Peyer's patch (tissue), 4 donors: ENCODE results near the gene RSU1. TPM values are rescaled to one million over a fixed set of nuclear protein-coding genes. Genes with fewer than 3 reads are reported as not detected.

Experiments used
- DNase-seq, 3 donors: peaks; one replicate each; pipeline ENCODE4 v3.0.0-alpha.2; 2017 to 2019
- H3K27ac ChIP-seq, 4 donors: fragments of 200-600 bp; sonication (generic); one replicate each; pipeline ENCODE4 v1.5.1; 2016 to 2019
- H3K27me3 ChIP-seq, 2 donors: fragments of 200-600 bp; sonication (generic); one replicate each; pipeline ENCODE4 v1.5.1; 2019
- H3K36me3 ChIP-seq, 3 donors: fragments of 200-600 bp; sonication (generic); one replicate each; pipeline ENCODE4 v1.5.1; 2016 to 2019
- H3K4me1 ChIP-seq, 4 donors: fragments of 200-600 bp; sonication (generic); one replicate each; pipeline ENCODE4 v1.5.1; 2016 to 2019
- H3K4me3 ChIP-seq, 4 donors: fragments of 200-600 bp; sonication (generic); 1 replicate in 3 of 4; 2 replicates in 1 of 4; pipeline ENCODE4 v1.5.1; 2016 to 2019; ENCODE audit warnings: mild to moderate bottlenecking in 1 of 4
- H3K9me3 ChIP-seq, 4 donors: fragments of 200-600 bp; sonication (generic); one replicate each; pipeline ENCODE4 v1.5.1; 2016 to 2019; ENCODE audit warnings: mild to moderate bottlenecking in 1 of 4
- CTCF ChIP-seq, 6 experiments: fragments of 450-650 bp in 4 of 6; fragments of 200-600 bp in 2 of 6; sonication (generic) in 1 of 6; IDR thresholded peaks; one replicate each; pipeline ENCODE4 v1.5.1; 2017 to 2019; ENCODE audit warnings: antibody characterized with exemption in 6 of 6, mild to moderate bottlenecking in 3 of 6, moderate library complexity in 1 of 6
- POLR2A ChIP-seq, 2 donors: fragments of 450-650 bp; IDR thresholded peaks; one replicate each; pipeline ENCODE4 v1.5.1; 2017; ENCODE audit warnings: antibody characterized with exemption in 2 of 2, mild to moderate bottlenecking in 2 of 2, moderate library complexity in 2 of 2
- total RNA-seq, 4 donors: library from RNA; depleted of rRNA; stranded (reverse); fragments of >200 nt; gene quantifications; one replicate each; pipeline ENCODE4 v1.1.0, GENCODE V29; 2016

The RSU1 gene
- total RNA-seq, 4 donors from 2014 or later, result 14.5 to 31.4 (median 23.5) TPM

DNA sequence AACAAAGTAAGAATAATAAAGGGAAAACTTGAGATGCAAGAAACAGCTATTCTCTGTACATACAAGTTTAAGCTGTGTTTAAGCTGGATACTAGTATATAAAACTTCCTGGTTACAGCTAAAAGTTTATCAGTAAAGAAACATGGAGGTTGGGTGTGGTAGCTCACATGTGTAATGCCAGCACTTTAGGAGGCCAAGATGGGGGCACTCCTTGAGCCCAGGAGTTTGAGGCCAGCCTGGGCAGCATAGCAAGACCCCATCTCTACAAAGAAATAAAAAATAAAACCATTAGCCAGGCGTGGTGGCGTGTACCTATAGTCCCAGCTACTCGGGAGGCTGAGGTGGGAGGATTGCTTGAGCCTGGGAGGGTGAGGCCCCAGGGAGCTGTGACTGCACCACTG is 3.2 kb downstream of the RSU1 start:
- Histone ChIP-seq H3K36me3 (no peaks in the 10 kb centered on the region), H3K4me3 (no peak overlapping the region), H3K27ac (no peak overlapping the region), H3K27me3 (no peaks in the 10 kb centered on the region), H3K9me3 (no peaks in the 10 kb centered on the region), H3K4me1 (peaks cover 0 to 14% (median 3%) of the 10 kb centered on the region in 4 donors)
- TF ChIP-seq CTCF (IDR thresholded peaks at IDR 0.05), result no peak
- TF ChIP-seq POLR2A (IDR thresholded peaks at IDR 0.05), result no peak
- DNase-seq, result no peak

DNA sequence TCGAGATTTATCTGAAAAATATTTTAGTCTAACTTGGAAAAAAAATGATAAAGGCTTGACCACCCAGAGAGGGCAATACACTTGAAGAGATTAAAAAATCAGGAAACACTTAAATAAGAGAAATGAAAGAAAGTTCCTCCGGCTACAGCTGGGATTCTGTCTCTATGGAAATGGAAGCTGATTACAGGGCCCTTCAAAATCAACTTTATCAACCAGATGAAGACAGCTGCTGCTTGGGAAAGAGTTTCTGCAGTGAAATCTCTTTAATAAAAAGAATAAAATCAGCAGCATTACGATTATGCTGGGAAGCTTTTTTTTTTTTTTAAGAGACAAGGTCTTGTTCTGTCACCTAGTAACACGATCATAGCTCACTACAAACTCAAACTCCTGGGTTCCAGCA is 4.5 kb downstream of the RSU1 start:
- Histone ChIP-seq H3K27me3 (no peaks in the 10 kb centered on the region), H3K9me3 (no peaks in the 10 kb centered on the region), H3K36me3 (no peaks in the 10 kb centered on the region), H3K4me1 (peaks cover 0 to 9% (median 3%) of the 10 kb centered on the region in 4 donors), H3K4me3 (no peak overlapping the region), H3K27ac (no peak overlapping the region)
- DNase-seq, result no peak
- TF ChIP-seq CTCF (IDR thresholded peaks at IDR 0.05), result no peak
- no peak for TF ChIP-seq POLR2A (IDR thresholded peaks at IDR 0.05)

GRCh38 chr10:16811765-16812164 is 5.5 kb downstream of the RSU1 start:
- no peaks in the 10 kb centered on the region for H3K27me3 ChIP-seq
- no peaks in the 10 kb centered on the region for H3K9me3 ChIP-seq
- H3K27ac ChIP-seq, result no peak overlapping the region
- TF ChIP-seq POLR2A (IDR thresholded peaks at IDR 0.05) (no peak), CTCF (IDR thresholded peaks at IDR 0.05) (no peak)
- no peak overlapping the region for H3K4me3 ChIP-seq
- H3K36me3 ChIP-seq, result no peaks in the 10 kb centered on the region
- DNase-seq, result no peak
- peaks cover 0 to 9% (median 3%) of the 10 kb centered on the region in 4 donors for H3K4me1 ChIP-seq

GRCh38 chr10:16811292-16811691 is 5.9 kb downstream of the RSU1 start:
- H3K36me3 ChIP-seq, result no peaks in the 10 kb centered on the region
- TF ChIP-seq CTCF (IDR thresholded peaks at IDR 0.05), result no peak
- no peak for TF ChIP-seq POLR2A (IDR thresholded peaks at IDR 0.05)
- H3K4me1 ChIP-seq, result peaks cover 0 to 5% (median 1%) of the 10 kb centered on the region in 4 donors

DNA sequence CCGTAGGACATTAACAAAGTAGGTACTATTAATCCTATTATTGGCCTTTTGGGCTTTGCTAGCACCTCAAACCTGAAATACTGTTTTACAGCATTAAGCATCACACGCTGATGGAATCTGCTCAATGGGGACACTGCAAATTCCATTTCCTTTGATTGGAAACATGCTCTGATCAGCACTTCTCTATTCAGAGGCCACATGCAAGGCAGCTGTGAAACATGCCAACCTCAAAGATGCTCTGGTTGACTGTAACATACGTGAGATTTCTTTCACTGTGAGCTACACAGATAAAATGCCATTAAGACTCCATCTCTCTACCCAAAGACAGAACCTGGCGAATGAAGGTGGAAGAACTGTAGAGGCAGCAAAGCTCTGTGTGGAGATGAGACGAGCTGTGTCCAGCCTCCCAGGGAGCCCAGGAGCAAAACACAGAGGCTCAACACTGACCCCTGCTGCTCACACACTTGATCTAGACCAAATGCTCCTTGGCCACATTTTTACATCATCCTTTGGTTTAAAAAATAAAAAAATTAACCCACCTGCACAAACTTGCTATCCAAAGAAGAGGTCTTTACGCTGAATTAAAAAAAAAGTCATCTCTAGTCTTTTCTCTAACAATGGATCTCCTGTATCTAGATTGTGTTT is 8.0 kb downstream of the RSU1 start:
- DNase-seq, result peak in 2 of 3 donors; percentile 60 to 64
- TF ChIP-seq POLR2A (IDR thresholded peaks at IDR 0.05), result no peak
- peak in 4 of 6 experiments; percentile 42 to 55 (median 46) for TF ChIP-seq CTCF (IDR thresholded peaks at IDR 0.05)
- Histone ChIP-seq H3K27ac (no peak overlapping the region), H3K9me3 (no peaks in the 10 kb centered on the region), H3K36me3 (no peaks in the 10 kb centered on the region), H3K4me3 (no peak overlapping the region), H3K27me3 (no peaks in the 10 kb centered on the region), H3K4me1 (no peaks in the 10 kb centered on the region)

More at GRCh38 chr10:16811292-16811691, 5.9 kb downstream of the RSU1 start:
- Histone ChIP-seq H3K27ac (no peak overlapping the region), H3K4me3 (no peak overlapping the region), H3K9me3 (no peaks in the 10 kb centered on the region), H3K27me3 (no peaks in the 10 kb centered on the region)
- DNase-seq, result no peak
